ENCODE measurements around the gene TXNRD3.

Gene TXNRD3

GRCh38 chr3:126682009-126682408, 27.1 kb upstream of the TXNRD3 start:
- no peak overlapping the region for H3K27ac ChIP-seq
- TF ChIP-seq, protein P1, sequence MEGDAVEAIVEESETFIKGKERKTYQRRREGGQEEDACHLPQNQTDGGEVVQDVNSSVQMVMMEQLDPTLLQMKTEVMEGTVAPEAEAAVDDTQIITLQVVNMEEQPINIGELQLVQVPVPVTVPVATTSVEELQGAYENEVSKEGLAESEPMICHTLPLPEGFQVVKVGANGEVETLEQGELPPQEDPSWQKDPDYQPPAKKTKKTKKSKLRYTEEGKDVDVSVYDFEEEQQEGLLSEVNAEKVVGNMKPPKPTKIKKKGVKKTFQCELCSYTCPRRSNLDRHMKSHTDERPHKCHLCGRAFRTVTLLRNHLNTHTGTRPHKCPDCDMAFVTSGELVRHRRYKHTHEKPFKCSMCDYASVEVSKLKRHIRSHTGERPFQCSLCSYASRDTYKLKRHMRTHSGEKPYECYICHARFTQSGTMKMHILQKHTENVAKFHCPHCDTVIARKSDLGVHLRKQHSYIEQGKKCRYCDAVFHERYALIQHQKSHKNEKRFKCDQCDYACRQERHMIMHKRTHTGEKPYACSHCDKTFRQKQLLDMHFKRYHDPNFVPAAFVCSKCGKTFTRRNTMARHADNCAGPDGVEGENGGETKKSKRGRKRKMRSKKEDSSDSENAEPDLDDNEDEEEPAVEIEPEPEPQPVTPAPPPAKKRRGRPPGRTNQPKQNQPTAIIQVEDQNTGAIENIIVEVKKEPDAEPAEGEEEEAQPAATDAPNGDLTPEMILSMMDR (conservative IDR thresholded peaks at IDR 0.05; ENCODE audit: low read depth), result no peak
- DNase-seq (ENCODE audit: low spot score), result no peak
- POLR2A ChIA-PET (ENCODE audit: low non-redundant PET), result no interaction called here
- CTCF ChIA-PET, result interaction anchor here (0.9 to 1.4 kb wide), 3 partner anchors 11 to 320 kb away, joined by 3 to 5 read pairs (median 4); no protein-coding TSS in a partner anchor

- CTCF ChIA-PET, result interaction anchor here (1.1 kb wide), 1 partner anchor 775 kb away, joined by 3 read pairs; no protein-coding TSS in a partner anchor
- POLR2A ChIA-PET (ENCODE audit: low non-redundant PET), result no interaction called here
- H3K27ac ChIP-seq, result no peak overlapping the region
- TF ChIP-seq, protein P1 (conservative IDR thresholded peaks at IDR 0.05; ENCODE audit: low read depth), result no peak
- no peak for DNase-seq (ENCODE audit: low spot score)
Measured at GRCh38 chr3:126680667-126681055, 25.7 kb upstream of the TXNRD3 start.

- ChIA-PET CTCF (interaction anchor here (0.6 to 1.1 kb wide), 15 partner anchors 10 to 868 kb away, joined by 3 to 7 read pairs (median 3); partner anchors contain the start of gene PLXNA1), POLR2A (ENCODE audit: low non-redundant PET) (no interaction called here)
- no peak overlapping the region for H3K27ac ChIP-seq
Measured at GRCh38 chr3:126679831-126680666, 25.1 kb upstream of the TXNRD3 start.

DNA sequence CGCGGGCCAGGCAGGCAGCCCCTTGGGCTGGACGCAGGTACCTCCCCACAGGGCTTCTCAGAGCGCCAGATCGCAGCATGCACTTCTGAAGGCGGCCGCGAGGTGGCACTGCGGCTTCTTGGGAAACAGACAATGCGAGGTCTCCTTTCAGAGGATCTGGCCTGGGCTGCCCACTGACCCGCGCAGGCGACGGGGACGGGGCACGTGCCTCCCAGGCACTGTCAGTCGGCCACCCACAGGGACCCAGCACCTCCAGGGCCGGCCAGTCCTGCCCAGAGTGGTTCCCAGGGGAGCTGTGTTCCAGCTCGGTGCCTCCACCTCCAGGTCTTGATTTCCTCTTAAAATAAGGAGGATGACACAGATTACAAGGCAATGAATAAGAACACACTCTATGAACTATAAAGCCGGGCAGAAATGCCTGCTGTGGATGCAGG, 24.4 kb upstream of the TXNRD3 start:
- ChIA-PET CTCF (interaction anchor here (0.6 to 1.3 kb wide), 12 partner anchors 10 to 869 kb away, joined by 3 to 8 read pairs (median 4); no protein-coding TSS in a partner anchor), POLR2A (ENCODE audit: low non-redundant PET) (no interaction called here)
- TF ChIP-seq, protein P1 (conservative IDR thresholded peaks at IDR 0.05; ENCODE audit: low read depth), result peak; percentile 95
- peak; percentile 57 for DNase-seq (ENCODE audit: low spot score)
- no peak overlapping the region for H3K27ac ChIP-seq

More at GRCh38 chr3:126679831-126680666, 25.1 kb upstream of the TXNRD3 start:
- no peak for DNase-seq (ENCODE audit: low spot score)
- TF ChIP-seq, protein P1 (conservative IDR thresholded peaks at IDR 0.05; ENCODE audit: low read depth), result no peak

DNA sequence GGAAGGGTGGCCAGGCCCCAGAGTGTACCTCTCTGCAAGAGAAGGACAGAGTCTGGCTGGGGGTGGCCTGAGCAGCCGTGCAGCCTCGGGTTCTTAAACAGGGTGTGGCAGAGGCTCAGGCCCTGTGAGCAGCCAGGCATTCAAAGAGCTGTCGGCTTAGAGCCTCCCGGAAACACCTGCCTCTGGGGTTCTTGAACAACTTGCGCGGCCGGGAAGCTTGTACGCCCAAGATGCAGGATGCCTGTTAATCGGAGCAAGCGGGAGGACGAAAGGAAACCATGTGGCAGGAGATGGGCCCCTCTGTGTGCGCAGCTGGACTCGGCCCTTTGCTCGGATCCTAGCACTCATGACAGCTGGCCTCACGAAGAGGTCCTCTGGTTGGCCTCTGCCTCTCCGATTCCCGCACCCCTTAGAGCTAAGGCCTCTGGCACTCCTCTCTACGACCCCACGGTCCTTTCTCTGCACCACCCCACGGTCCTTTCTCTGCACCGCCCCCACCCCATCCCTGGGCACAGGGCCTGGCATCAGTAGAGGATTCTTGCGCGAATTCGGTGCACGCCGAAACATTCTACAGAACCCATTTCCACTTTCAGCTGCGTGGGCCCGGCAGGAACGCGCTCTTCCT, 23.9 kb upstream of the TXNRD3 start:
- no peak overlapping the region for H3K27ac ChIP-seq
- TF ChIP-seq, protein P1 (conservative IDR thresholded peaks at IDR 0.05; ENCODE audit: low read depth), result no peak
- POLR2A ChIA-PET (ENCODE audit: low non-redundant PET), result no interaction called here
- DNase-seq (ENCODE audit: low spot score), result no peak
- CTCF ChIA-PET, result interaction anchor here (0.7 to 1.3 kb wide), 5 partner anchors 11 to 1057 kb away, joined by 3 to 8 read pairs (median 3); no protein-coding TSS in a partner anchor

- POLR2A ChIA-PET (ENCODE audit: low non-redundant PET), result no interaction called here
- DNase-seq (ENCODE audit: low spot score), result no peak
- CTCF ChIA-PET, result interaction anchor here (0.7 to 1.3 kb wide), 2 partner anchors 304 to 1057 kb away, joined by 3 to 8 read pairs; no protein-coding TSS in a partner anchor
- no peak overlapping the region for H3K27ac ChIP-seq
- TF ChIP-seq, protein P1 (conservative IDR thresholded peaks at IDR 0.05; ENCODE audit: low read depth), result no peak
Measured at GRCh38 chr3:126677862-126678503, 23.1 kb upstream of the TXNRD3 start.
